HCT116 (cell line): Measurements from ENCODE around the gene INMT. TPM values are rescaled to one million over a fixed set of nuclear protein-coding genes. Genes with fewer than 3 reads are reported as not detected.

Experiments used
- ATAC-seq: fragments of 200-7000 bp; cut with Tn5 transposase; 2 replicates; pipeline ENCODE4 v1.9.1; 2020; ENCODE audit warnings: mild to moderate bottlenecking, moderate library complexity
- BruUV-seq: library from RNA; stranded (reverse); fragments of 400-500 nt; replicated peaks from 2 replicates; lab custom pipeline; 2021; lab: Mats Ljungman, UMichigan
- CTCF ChIA-PET: fragments of 300-600 bp; sonication (Branson Sonifier 250); formaldehyde crosslinking; loops from one replicate; lab custom pipeline; 2021; ENCODE audit warnings: antibody characterized with exemption; lab: Charles Lee
- POLR2A ChIA-PET: fragments of 300-600, 350-600 bp; sonication (Branson Sonifier 250); formaldehyde crosslinking; loops from one replicate; lab custom pipeline; 2021; ENCODE audit warnings: antibody characterized with exemption; lab: Charles Lee
- RAD21 ChIA-PET, 2 experiments: fragments of 300-600 bp; sonication (Branson Sonifier 250); formaldehyde crosslinking; loops; one replicate each; lab custom pipeline; 2023; ENCODE audit warnings: low total read pairs in 2 of 2; ENCODE audit not compliant: uncharacterized antibody in 2 of 2, unreplicated experiment in 2 of 2, low non-redundant PET in 1 of 2; lab: Charles Lee
- DNase-seq: peaks from one replicate; pipeline ENCODE4 v3.0.0-alpha.2; 2010; ENCODE audit warnings: low read depth, low spot score
- H2AFZ ChIP-seq: fragments of 200-600 bp; shearing (Covaris generic), sonication (generic); 2 replicates; pipeline ENCODE4 v1.6.1; 2017; ENCODE audit warnings: low read depth, mixed run types, mixed read lengths, antibody characterized with exemption, low read length; ENCODE audit not compliant: poor library complexity, severe bottlenecking
- H3K27ac ChIP-seq: 2 replicates; pipeline ENCODE4 v1.5.1; 2012; ENCODE audit warnings: low read depth, low read length
- H3K27me3 ChIP-seq: fragments of 200-600 bp; sonication (generic); 2 replicates; pipeline ENCODE4 v1.6.1; 2016; ENCODE audit warnings: mixed run types, low read length, mixed read lengths; ENCODE audit not compliant: insufficient read depth
- H3K36me3 ChIP-seq, 2 experiments: fragments of 200-500 bp in 1 of 2; fragments of 200-600 bp in 1 of 2; sonication (Bioruptor generic) in 1 of 2; sonication (generic) in 1 of 2; 2 replicates each; pipeline versions ENCODE4 v1.5.1 to v1.6.1; 2014 to 2016; ENCODE audit warnings: low read length in 2 of 2, inconsistent platforms in 1 of 2, mixed read lengths in 1 of 2, mixed run types in 1 of 2; ENCODE audit not compliant: insufficient read depth in 2 of 2, control insufficient read depth in 1 of 2
- H3K4me1 ChIP-seq, 2 experiments: fragments of 200-600 bp in 1 of 2; sonication (generic) in 1 of 2; 2 replicates each; pipeline versions ENCODE4 v1.5.1 to v1.6.1; 2012 to 2017; ENCODE audit warnings: low read length in 2 of 2, inconsistent platforms in 1 of 2, mild to moderate bottlenecking in 1 of 2, mixed read lengths in 1 of 2, mixed run types in 1 of 2, moderate library complexity in 1 of 2; ENCODE audit not compliant: insufficient read depth in 2 of 2, control insufficient read depth in 1 of 2
- H3K4me2 ChIP-seq: fragments of 200-600 bp; sonication (generic); 2 replicates; pipeline ENCODE4 v1.6.1; 2017; ENCODE audit warnings: mixed run types, low read length, mixed read lengths
- H3K4me3 ChIP-seq, 2 experiments: fragments of 200-600 bp in 1 of 2; sonication (generic) in 1 of 2; replicated peaks in 1 of 2; 2 replicates each; pipeline ENCODE4 v1.5.1; 2011 to 2016; ENCODE audit warnings: low read length in 2 of 2, control low read depth in 1 of 2, low read depth in 1 of 2, mild to moderate bottlenecking in 1 of 2, mixed read lengths in 1 of 2, mixed run types in 1 of 2
- H3K79me2 ChIP-seq: fragments of 200-600 bp; sonication (generic); 2 replicates; pipeline ENCODE4 v1.6.1; 2017; ENCODE audit warnings: mild to moderate bottlenecking, mixed run types, low read length, moderate library complexity, mixed read lengths; ENCODE audit not compliant: insufficient read depth
- H3K9ac ChIP-seq: fragments of 200-600 bp; sonication (generic); 2 replicates; pipeline ENCODE4 v1.6.1; 2016; ENCODE audit warnings: low read length, mixed read lengths
- H3K9me2 ChIP-seq: fragments of 200-600 bp; sonication (generic), shearing (Covaris generic); 2 replicates; pipeline ENCODE4 v1.6.1; 2017; ENCODE audit warnings: mixed run types, mild to moderate bottlenecking, moderate library complexity; ENCODE audit not compliant: insufficient read depth
- H3K9me3 ChIP-seq, 2 experiments: fragments of 200-500 bp in 1 of 2; fragments of 200-600 bp in 1 of 2; sonication (Bioruptor generic) in 1 of 2; sonication (generic) in 1 of 2; 2 replicates each; pipeline ENCODE4 v1.6.1; 2014 to 2017; ENCODE audit warnings: low read length in 2 of 2, mixed read lengths in 2 of 2, inconsistent platforms in 1 of 2, low read depth in 1 of 2, mild to moderate bottlenecking in 1 of 2, mixed run types in 1 of 2, moderate library complexity in 1 of 2; ENCODE audit not compliant: control insufficient read depth in 1 of 2, insufficient read depth in 1 of 2
- H4K20me1 ChIP-seq: fragments of 200-600 bp; sonication (generic), shearing (Covaris generic); 2 replicates; pipeline ENCODE4 v1.6.1; 2017; ENCODE audit warnings: mixed run types, mild to moderate bottlenecking, moderate library complexity; ENCODE audit not compliant: insufficient read depth
- EGR1 ChIP-seq: IDR thresholded peaks from 2 replicates; pipeline ENCODE4 v1.6.1; 2012; ENCODE audit warnings: low read depth
- ELF1 ChIP-seq: IDR thresholded peaks from 2 replicates; pipeline ENCODE4 v1.6.1; 2012; ENCODE audit warnings: low read depth, borderline replicate concordance
- EZH2 ChIP-seq: fragments of 200-600 bp; sonication (generic); IDR thresholded peaks from 2 replicates; pipeline ENCODE4 v1.6.1; 2017; ENCODE audit warnings: antibody characterized with exemption, mixed run types
- EZH2phosphoT487 ChIP-seq: fragments of 200-600 bp; IDR thresholded peaks from 2 replicates; pipeline ENCODE4 v1.6.1; 2018; ENCODE audit warnings: antibody characterized with exemption, borderline replicate concordance
- JUND ChIP-seq: IDR thresholded peaks from 2 replicates; pipeline ENCODE4 v1.6.1; 2012
- POLR2A ChIP-seq: IDR thresholded peaks from 2 replicates; pipeline ENCODE4 v1.7.0; 2011; ENCODE audit warnings: borderline replicate concordance; ENCODE audit not compliant: insufficient read depth, insufficient read length; ENCODE audit errors: extremely low read depth
- RAD21 ChIP-seq: IDR thresholded peaks from 2 replicates; pipeline ENCODE4 v1.6.1; 2012; ENCODE audit warnings: low read depth, mild to moderate bottlenecking
- SIN3A ChIP-seq: IDR thresholded peaks from 2 replicates; pipeline ENCODE4 v1.6.1; 2012; ENCODE audit warnings: low read depth
- TCF7L2 ChIP-seq: IDR thresholded peaks from 2 replicates; pipeline ENCODE4 v1.7.0; 2011; ENCODE audit warnings: borderline replicate concordance, inconsistent platforms; ENCODE audit not compliant: insufficient read depth, insufficient read length; ENCODE audit errors: extremely low read depth
- ZNF274 ChIP-seq: fragments of 200-500 bp; sonication (Bioruptor generic); IDR thresholded peaks from 2 replicates; pipeline ENCODE4 v1.6.1; 2014; ENCODE audit warnings: mild to moderate bottlenecking, low read depth, low read length, inconsistent platforms
- intact Hi-C: fragments of 100-400 bp; cut with micrococcal nuclease; formaldehyde crosslinking; loops from 2 replicates; pipeline ENCODE4 v1.10.0; 2022
- total RNA-seq: library from RNA; stranded (reverse); gene quantifications from one replicate; pipeline ENCODE4 v1.2.1, GENCODE V29; 2021; ENCODE audit not compliant: unreplicated experiment
- TF ChIP-seq, protein P1 (sequence below): IDR thresholded peaks from 2 replicates; pipeline ENCODE4 v1.6.1; 2012
- TF ChIP-seq, protein P2 (sequence below), 3 experiments: fragments of 200-600 bp in 1 of 3; sonication (generic) in 1 of 3; IDR thresholded peaks in 2 of 3; conservative IDR thresholded peaks in 1 of 3; 2 replicates each; pipeline ENCODE4 v1.5.1; 2012 to 2017; ENCODE audit warnings: low read depth in 2 of 3, low read length in 2 of 3, antibody characterized with exemption in 1 of 3, borderline replicate concordance in 1 of 3, control low read depth in 1 of 3, mild to moderate bottlenecking in 1 of 3, mixed read lengths in 1 of 3, mixed run types in 1 of 3, moderate library complexity in 1 of 3; ENCODE audit not compliant: insufficient read depth in 1 of 3
- TF ChIP-seq, protein P3 (sequence below): IDR thresholded peaks from 2 replicates; pipeline ENCODE4 v1.6.1; 2012

INMT gene
- total RNA-seq, 1 experiment from 2014 or later: 0.32 TPM

DNA sequence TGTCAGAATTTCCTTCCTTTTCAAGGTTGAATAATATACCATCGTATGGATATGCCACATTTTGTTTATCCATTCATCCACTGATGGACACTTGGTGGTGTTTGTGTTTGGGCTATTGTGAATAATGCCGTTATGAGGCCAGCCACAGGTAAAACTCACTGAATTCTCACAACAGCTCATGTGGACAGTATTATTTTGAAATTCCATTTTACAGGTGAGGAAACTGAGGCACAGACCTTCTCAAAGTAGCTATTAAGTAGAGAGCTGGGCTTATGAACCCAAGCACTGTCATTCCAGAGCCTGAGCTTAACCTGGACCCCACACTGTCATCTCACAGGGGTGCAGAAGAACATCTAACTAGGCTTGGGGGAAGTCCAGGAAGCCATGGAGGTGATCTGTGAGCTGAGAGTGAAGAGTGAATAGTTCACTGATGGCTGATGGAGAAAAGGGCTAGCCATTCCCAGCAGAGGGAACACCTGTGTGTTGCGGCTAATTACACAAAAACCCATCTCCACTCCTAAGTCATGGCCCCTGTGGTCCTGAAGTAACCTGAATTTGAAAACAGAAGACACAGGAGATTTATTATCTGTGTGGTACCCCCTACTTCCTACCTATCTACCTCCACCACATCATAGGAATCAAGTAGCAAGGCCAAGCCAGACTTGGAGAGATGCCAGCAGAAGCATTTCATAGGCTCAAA, 8.7 kb downstream of the INMT start:
- POLR2A ChIA-PET: no interaction called here
- CTCF ChIA-PET: no interaction called here
- no peaks in the 10 kb centered on the region for H3K27me3 ChIP-seq

More for the DNA sequence above, 8.7 kb downstream of the INMT start:
- Histone ChIP-seq H4K20me1 (no peaks in the 10 kb centered on the region), H3K27ac (no peak overlapping the region), H3K9me2 (no peaks in the 10 kb centered on the region), H3K79me2 (no peaks in the 10 kb centered on the region), H3K36me3 (no peaks in the 10 kb centered on the region), H3K4me1 (no peaks in the 10 kb centered on the region), H2AFZ (no peak overlapping the region), H3K9ac (no peak overlapping the region), H3K4me3 (no peak overlapping the region), H3K4me2 (no peak overlapping the region), H3K9me3 (no peaks in the 10 kb centered on the region)
- intact Hi-C loops: no loop called here
- TF ChIP-seq TCF7L2 (no peak), SIN3A (no peak), EGR1 (no peak), EZH2 (no peak), EZH2phosphoT487 (no peak), ZNF274 (no peak), ELF1 (no peak), RAD21 (no peak), JUND (no peak), POLR2A (no peak)
- TF ChIP-seq, protein P1, sequence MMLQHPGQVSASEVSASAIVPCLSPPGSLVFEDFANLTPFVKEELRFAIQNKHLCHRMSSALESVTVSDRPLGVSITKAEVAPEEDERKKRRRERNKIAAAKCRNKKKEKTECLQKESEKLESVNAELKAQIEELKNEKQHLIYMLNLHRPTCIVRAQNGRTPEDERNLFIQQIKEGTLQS: no peak
- TF ChIP-seq, protein P2, sequence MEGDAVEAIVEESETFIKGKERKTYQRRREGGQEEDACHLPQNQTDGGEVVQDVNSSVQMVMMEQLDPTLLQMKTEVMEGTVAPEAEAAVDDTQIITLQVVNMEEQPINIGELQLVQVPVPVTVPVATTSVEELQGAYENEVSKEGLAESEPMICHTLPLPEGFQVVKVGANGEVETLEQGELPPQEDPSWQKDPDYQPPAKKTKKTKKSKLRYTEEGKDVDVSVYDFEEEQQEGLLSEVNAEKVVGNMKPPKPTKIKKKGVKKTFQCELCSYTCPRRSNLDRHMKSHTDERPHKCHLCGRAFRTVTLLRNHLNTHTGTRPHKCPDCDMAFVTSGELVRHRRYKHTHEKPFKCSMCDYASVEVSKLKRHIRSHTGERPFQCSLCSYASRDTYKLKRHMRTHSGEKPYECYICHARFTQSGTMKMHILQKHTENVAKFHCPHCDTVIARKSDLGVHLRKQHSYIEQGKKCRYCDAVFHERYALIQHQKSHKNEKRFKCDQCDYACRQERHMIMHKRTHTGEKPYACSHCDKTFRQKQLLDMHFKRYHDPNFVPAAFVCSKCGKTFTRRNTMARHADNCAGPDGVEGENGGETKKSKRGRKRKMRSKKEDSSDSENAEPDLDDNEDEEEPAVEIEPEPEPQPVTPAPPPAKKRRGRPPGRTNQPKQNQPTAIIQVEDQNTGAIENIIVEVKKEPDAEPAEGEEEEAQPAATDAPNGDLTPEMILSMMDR (IDR thresholded peaks at IDR 0.05 in 2 of 3, conservative IDR thresholded peaks at IDR 0.05 in 1 of 3; ENCODE audit: borderline replicate concordance in 1 of 3, insufficient read depth in 1 of 3, low read depth in 2 of 3, low read length in 2 of 3): no peak
- TF ChIP-seq, protein P3, sequence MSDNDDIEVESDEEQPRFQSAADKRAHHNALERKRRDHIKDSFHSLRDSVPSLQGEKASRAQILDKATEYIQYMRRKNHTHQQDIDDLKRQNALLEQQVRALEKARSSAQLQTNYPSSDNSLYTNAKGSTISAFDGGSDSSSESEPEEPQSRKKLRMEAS: no peak
- no peak for DNase-seq
- BruUV-seq: no TSS peak
- RAD21 ChIA-PET: no interaction called here
- no peak for ATAC-seq
